NCI-H446 (cell line): ENCODE data around the gene MYO3B.
"Not testable (repeated sequence)": the region's sequence is repeated elsewhere in the genome, so short reads cannot be mapped to it uniquely, and the experiment has no call there.

Experiments used
- DNase-seq, 2 experiments: peaks; one replicate each; lab custom pipeline; 2025; lab: John Stamatoyannopoulos, UW

The MYO3B gene

DNA sequence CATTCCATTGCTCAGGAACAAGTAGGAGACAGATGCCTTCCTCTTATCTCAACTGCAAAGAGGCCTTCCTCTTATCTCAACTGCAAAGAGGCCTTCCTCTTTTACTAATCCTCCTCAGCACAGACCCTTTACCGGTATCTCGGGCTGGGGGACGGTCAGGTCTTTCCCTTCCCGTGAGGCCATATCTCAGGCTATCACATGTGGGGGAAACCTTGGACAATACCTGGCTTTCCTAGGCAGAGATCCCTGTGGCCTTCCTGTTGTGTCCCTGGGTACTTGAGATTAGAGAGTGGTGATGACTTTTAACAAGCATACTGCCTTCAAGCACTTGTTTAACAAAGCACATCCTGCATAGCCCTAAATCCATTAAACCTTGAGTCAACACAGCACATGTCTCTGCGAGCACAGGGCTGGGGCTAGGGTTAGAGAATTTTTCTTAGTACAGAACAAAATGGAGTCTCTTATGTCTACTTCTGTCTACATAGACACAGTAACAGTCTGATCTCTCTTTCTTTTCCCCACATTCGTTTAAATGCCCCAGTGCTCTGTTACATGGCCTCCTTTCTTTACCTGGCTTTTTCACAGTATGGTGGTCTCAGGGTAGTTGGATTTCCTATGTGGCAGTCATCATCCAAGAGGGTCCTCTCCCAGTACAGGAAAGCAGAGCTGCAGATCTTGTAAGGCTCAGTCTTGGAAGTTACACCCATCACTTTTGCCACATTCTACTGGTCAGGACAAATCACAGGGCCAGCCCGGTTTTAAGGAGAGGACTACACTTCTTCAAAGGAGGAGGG is 86.0 kb downstream of the MYO3B start:
- DNase-seq = not testable (repeated sequence)

GRCh38 chr2:170264522-170264860 is 86.5 kb downstream of the MYO3B start:
- no peak for DNase-seq

DNA sequence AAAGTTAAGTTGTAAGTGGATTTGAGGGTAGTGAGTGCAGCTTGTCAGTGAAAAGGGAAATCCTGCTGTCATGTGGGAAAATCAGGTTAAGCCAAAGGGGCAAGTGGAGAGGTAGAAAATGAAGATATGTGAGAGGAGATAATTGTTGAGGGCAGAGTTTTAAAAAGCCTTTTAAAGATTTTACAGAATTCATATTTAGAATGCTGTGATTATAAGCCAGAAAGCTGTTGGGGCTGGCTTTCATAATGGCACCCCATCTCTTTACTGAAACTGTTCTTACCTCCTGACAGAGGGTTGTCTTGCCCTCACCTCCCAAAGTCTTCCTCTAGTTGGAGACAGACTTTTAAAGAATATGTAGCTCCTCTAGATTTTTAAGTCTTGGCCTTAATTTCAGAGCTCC is 86.9 kb downstream of the MYO3B start:
- DNase-seq = no peak

DNA sequence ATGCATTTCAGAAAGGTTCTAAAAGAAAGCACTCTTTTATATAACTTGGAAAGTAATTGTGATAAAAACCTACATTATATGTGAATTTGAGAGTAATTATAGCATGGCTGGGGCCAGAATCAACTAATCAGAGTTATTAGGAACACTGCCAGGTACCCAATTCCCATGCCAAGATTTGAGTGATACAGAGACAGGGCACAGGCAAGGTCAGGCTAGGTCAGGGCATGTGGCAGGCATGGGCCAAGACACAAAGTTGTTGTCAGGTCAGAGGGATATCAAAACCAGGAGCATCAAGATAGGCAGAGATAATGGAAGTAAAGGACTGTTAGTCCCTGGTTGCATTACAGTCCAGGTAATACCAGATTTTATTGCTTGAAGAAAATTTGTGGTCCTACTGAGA is 87.4 kb downstream of the MYO3B start:
- DNase-seq = no peak

DNA sequence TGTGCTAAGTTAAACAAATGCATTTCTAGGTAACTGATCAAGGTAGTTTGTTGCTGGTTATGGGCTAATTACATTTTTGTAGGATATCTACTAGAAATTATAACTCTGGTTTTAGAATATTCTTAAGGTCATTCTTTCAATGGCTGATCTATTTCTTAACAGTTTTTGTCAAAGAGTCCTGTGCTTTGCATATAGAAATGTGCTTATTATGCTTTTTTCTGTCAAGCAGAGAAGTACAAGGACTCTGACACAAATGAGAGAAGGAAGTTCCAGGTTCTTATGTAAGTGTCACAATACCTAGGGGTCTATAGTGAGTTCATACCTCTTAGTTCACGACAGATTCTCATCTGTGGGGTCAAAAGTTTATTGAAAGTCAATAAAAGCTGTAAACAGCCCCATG is 88.4 kb downstream of the MYO3B start:
- DNase-seq = no peak

DNA sequence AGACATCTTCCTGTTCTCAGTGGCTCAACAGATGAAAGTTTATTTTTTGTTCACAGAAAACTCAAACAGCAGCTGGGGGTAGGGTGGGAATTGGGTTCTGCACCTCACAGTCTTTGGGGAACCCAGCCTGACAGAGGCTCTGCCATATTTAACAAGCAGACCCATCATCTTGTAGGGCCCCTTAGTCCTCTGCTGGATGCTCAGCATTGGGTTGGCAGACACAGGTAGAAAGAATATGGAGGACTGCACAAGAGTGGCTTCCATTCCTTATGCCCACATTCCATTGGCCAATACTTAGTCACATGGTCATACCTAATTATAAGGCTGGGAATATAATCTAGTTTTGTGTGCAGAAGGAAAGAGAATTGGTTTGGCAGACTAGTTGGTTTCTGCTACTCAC is 89.1 kb downstream of the MYO3B start:
- DNase-seq = no peak

- no peak for DNase-seq
These were observed 92.4 kb downstream of the MYO3B start for GRCh38 chr2:170270278-170270864.

DNA sequence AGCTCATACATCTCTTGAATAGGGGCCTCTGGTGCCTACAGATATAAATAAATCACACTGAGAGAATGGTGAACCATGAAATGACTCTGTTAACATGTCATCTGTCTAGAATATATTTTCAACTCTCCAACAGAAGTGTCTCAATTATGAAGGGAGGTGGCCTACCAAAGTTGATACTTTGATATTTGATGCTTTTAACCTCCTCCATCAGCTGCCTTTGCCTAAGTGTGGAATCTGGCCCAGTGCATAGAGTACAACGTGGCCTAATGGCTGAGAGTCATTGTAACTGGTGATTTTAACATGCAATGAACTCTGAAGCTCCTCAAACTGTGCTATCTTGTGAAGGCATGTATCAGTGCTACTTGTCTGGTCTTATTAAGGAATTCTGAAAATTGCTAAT is 93.4 kb downstream of the MYO3B start:
- peak; percentile 4 to 6 for DNase-seq

DNA sequence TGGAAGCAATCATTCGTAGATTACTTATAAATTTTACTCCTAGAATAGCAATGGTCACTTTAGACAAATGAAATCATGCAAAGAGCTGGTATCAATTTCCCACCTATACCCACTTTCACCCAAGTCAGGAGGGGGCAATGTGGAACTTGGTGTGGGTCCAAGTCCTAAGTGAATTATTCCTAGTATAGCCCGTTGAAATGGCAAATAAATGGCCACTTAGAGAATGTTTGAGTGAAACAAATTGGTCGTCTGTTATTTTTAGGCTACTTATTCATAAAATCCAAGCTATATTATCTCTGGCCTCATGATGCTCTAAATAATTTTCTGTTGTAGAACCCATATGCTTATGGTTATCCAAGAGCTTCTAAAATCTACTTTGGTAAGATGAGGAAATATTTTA is 98.1 kb downstream of the MYO3B start:
- no peak for DNase-seq

DNA sequence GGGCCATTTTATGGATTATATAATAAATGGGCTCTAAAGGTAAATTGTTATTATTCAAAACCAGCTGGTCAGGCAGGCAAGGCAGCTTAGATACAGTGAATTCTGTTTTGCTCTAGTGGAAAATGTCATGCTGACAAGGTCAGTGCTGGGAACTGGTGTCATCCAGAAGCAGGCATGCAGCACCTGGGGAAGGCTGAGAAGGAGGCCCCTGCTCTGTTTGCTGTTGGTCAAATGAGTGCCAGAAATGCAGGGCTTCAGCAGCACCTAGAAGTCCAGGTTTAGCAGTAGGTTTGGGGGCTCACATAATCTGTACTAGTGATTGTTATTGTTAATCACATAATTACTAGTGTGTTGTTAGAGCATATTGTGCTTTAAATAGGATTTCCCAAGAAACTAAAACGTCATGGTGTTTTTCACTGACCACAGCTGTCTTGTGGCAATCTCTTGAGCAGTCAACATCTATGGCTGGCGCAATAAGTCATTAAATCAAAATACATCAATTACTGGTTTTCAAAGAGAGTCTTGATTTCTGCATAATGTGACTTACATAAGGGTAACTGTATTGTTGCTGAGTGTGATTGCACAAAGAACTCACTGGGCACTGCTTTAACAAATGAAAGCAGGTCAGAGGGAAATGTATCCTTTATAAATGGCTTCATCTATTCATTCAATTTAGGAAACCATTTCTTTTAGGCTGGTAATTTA is 99.1 kb downstream of the MYO3B start:
- DNase-seq = no peak

- no peak for DNase-seq
These were observed 100.0 kb downstream of the MYO3B start for GRCh38 chr2:170277951-170278350.

- DNase-seq = not testable (repeated sequence)
These were observed 101.7 kb downstream of the MYO3B start for GRCh38 chr2:170279615-170280014.

DNA sequence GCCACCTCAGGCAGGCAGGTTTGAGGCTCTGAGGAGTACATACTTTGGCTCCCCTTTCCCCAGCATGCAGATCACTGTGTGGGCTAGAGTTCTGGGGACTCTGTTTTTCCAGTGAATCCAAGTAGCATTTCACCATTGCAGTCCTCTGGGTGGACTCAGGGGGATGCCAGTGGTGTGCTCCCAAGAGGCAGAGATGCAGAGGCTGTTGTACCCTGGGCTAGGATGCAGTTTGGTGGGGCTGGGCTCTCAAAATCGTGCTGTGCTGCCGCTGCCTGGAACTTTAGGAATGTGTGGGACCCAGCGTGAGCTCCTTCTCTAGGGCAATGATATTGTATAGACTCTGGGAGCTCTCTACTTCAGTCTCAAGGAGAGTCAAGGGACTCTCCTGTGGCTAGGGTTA is 104.9 kb downstream of the MYO3B start:
- DNase-seq = no peak

DNA sequence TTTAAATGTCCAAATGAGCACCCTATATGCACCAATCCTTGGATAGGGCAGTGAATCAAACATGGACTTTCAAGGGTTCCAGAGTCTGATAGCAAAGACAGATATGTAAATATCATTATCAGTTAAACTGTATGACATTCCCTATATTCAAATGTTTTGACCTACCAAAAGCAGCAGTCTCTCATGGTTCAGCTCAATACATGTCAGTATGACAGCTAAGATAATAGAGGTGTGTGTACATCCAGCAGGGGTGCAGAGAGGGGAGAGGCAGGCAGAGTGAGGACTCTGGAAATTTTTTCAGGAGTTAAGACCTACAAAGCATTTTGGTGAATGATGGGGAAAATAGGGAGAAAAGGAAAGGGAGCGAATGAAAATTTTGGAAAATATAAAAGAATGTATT is 106.3 kb downstream of the MYO3B start:
- DNase-seq = no peak

DNA sequence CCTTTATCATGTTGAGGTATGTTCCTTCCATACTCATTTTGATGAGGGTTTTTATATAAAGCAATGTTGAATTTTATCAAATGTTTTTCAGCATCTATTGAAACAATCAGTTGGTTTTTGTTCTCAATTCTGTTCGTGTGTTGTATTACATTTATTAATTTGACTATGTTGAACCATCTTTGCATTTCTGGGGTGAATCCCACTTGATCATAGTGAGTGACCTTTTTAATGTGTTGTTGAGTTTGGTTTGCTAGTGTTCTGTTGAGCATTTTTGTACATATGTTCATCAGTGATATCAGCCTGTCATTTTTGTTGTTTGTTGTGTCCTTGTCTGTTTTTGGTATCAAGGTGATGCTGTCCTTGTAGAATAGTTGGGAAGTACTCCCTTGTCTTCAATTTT is 110.9 kb downstream of the MYO3B start:
- no peak for DNase-seq

- DNase-seq = no peak
These were observed 113.5 kb downstream of the MYO3B start for GRCh38 chr2:170291474-170291873.

DNA sequence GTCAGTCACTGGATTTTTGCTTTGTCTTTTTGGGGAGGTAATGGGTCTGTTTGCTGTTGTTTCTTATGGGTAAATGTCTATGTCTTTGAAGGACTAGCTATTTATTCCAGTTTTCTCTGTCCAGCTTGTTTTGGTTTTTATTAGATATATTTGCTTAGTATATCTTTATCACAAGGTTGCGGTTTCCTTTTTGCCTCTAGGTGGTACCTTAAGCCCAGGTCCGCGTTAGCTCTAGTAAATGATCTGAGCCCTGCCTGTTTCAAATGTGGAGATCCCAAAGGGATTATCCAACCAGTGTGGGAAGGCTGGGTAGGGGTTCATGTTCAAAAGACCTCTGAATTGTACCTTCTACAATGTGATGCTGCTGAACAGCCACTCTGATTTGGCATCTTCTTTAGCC is 114.5 kb downstream of the MYO3B start:
- no peak for DNase-seq

DNA sequence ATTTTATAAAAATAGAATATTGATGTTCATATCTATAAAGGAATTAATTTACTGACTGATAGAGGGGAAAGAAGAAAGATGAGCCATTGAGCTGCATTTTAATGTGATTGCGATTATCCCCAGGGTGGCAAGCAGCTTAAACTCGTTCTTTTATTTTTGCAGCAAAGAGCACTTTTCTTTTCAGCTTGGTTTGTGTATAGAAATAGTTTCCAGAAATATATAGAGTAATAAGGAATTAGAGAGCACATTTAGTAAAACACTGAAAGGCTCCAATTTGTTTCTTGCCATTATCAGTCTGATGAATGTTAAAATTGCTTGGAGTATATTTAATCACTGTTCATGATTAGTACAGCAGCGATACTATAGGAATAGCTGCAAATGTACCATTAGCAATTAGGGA is 119.5 kb downstream of the MYO3B start:
- DNase-seq = no peak

DNA sequence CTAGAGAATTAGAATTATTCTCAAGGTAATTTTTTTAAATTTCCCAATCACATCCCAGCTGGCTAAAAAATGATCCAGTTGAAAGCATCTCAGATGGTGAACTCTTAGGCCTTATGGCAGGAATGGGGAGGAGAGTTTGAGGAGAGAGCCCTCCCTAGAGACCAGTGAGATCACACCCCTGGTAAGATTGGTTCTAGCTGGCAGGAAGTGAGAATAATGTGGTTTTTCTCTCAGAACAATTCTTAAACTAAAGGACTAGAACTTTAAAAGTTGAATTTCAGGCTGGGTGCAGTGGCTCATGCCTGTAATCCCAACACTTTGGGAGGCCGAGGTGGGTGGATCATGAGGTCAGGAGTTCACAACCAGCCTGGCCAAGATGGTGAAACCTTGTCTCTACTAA is 120.2 kb downstream of the MYO3B start:
- no peak for DNase-seq

- peak; percentile 4 to 37 for DNase-seq
These were observed 121.0 kb downstream of the MYO3B start for GRCh38 chr2:170298861-170299429.

DNA sequence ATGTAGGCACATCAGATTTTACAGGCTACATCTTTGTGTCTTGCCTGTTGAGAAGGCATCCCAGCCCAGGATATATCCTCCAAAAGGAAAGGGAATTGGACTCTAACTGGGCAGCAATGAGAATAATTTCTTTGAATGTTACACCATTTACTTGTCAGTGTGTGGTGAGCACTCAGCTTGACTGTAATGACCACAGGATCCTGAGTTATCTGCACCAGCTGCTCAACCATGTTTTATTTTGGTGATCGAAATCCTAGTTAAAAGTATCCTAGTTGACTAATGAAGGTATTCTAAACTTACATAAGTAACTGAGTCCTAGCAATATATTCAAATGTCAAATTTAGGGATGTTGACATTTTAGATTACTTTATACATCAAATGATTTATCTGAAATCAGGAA is 123.0 kb downstream of the MYO3B start:
- DNase-seq = no peak

- no peak for DNase-seq
These were observed 123.7 kb downstream of the MYO3B start for GRCh38 chr2:170301626-170302025.

DNA sequence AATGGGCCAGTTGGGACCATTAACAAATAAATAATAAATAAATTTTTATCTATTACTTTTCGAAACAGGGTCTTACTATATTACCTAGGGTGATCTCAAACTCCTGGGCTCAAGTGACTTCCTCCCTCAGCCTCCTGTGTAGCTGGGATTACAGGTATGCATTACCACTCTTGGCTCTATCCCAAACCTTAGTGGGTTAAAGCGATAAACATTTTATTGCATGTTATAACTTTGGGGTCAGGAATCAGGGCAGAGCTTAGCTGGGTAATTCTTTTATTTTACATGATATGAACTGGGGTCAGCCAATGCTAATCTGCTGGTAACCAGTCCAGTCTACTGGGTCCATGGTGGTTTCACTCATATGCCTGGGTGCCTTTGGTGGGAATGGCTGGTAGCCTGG is 127.8 kb downstream of the MYO3B start:
- no peak for DNase-seq
